SU-DHL-6 (cell line): ENCODE results near the gene CEBPG.

Source experiments
- EZH2phosphoT487 ChIP-seq: fragments of 200-600 bp; sonication (generic), shearing (Covaris generic); conservative IDR thresholded peaks from 2 replicates; pipeline ENCODE4 v1.6.1; 2018; ENCODE audit warnings: mild to moderate bottlenecking, antibody characterized with exemption, low read length, moderate library complexity, mixed read lengths
- TF ChIP-seq, protein P1 (sequence below): fragments of 200-600 bp; sonication (generic); IDR thresholded peaks from one replicate; pipeline ENCODE4 v1.5.1; 2017; ENCODE audit warnings: antibody characterized with exemption, mild to moderate bottlenecking, low read length, moderate library complexity; ENCODE audit not compliant: insufficient read depth, poor library complexity, severe bottlenecking

- TF ChIP-seq, protein P1, sequence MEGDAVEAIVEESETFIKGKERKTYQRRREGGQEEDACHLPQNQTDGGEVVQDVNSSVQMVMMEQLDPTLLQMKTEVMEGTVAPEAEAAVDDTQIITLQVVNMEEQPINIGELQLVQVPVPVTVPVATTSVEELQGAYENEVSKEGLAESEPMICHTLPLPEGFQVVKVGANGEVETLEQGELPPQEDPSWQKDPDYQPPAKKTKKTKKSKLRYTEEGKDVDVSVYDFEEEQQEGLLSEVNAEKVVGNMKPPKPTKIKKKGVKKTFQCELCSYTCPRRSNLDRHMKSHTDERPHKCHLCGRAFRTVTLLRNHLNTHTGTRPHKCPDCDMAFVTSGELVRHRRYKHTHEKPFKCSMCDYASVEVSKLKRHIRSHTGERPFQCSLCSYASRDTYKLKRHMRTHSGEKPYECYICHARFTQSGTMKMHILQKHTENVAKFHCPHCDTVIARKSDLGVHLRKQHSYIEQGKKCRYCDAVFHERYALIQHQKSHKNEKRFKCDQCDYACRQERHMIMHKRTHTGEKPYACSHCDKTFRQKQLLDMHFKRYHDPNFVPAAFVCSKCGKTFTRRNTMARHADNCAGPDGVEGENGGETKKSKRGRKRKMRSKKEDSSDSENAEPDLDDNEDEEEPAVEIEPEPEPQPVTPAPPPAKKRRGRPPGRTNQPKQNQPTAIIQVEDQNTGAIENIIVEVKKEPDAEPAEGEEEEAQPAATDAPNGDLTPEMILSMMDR: no peak
- TF ChIP-seq EZH2phosphoT487: no peak
Observed at GRCh38 chr19:33332248-33332647, 41.3 kb upstream of the CEBPG start.
